ENCODE results near the gene HCST. TPM values are rescaled to one million over a fixed set of nuclear protein-coding genes. Genes with fewer than 3 reads are reported as not detected.

HCST gene
- total and polyA plus RNA-seq, 2 of the 13 experiments (the other 11 are each of a cell fraction or from before 2014, with no cell fraction given) = 0.24 to 1.2 TPM

GRCh38 chr19:35885225-35885738 is 17.0 kb upstream of the HCST start:
- FAIRE-seq (no peak), ATAC-seq (no peak), DNase-seq (ENCODE audit: low spot score) (no peak)
- ChIA-PET CTCF (ENCODE audit: low intra/inter-chr PET ratio, low total read pairs) (no interaction called here), POLR2A (no interaction called here)
- H3K4me1 ChIP-seq (ENCODE audit: insufficient read depth, low read length) = no peaks in the 10 kb centered on the region
- in situ Hi-C loops (cut with HindIII; ENCODE audit: extremely low pct_ligation_motif_present, low pct_unique_long_range_greater_than_20kb) (loop anchor here (10.0 kb wide), 1 partner anchor 50 kb away; the partner anchor contains the start of gene LRFN3), intact Hi-C loops (cut with micrococcal nuclease; ENCODE audit: unreplicated experiment) (no loop called here)
- TF ChIP-seq GPN1 (CRISPR knock-in tag; IDR thresholded peaks at IDR 0.05; ENCODE audit: borderline replicate concordance) (no peak), ZNF780A (CRISPR knock-in tag; IDR thresholded peaks at IDR 0.05) (no peak), HES4 (CRISPR knock-in tag; IDR thresholded peaks at IDR 0.05; ENCODE audit: borderline replicate concordance) (no peak), SSRP1 (CRISPR knock-in tag; IDR thresholded peaks at IDR 0.05) (no peak), MED1 (CRISPR knock-in tag; IDR thresholded peaks at IDR 0.05) (no peak), ZFX (CRISPR knock-in tag; IDR thresholded peaks at IDR 0.05; ENCODE audit: low read depth) (no peak), ZNF530 (CRISPR knock-in tag; IDR thresholded peaks at IDR 0.05; ENCODE audit: low read depth) (no peak)
- TF ChIP-seq, protein P1, sequence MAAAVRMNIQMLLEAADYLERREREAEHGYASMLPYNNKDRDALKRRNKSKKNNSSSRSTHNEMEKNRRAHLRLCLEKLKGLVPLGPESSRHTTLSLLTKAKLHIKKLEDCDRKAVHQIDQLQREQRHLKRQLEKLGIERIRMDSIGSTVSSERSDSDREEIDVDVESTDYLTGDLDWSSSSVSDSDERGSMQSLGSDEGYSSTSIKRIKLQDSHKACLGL (CRISPR knock-in tag; IDR thresholded peaks at IDR 0.05) = no peak
- H3K27me3 ChIP-seq (ENCODE audit: control insufficient read depth in 1 of 2, insufficient read depth in 2 of 2, low read length in 2 of 2) = no peaks in the 10 kb centered on the region
- WGBS (ENCODE audit: low lambda C conversion rate) = 85% methylated on average over 6 of the region's 6 CpGs
- H4K20me1 ChIP-seq (ENCODE audit: insufficient read depth, low read length) = no peaks in the 10 kb centered on the region
- peaks cover 4 to 14% of the 10 kb centered on the region in 2 experiments; a peak in 3 of 5 replicates for H3K36me3 ChIP-seq (replicated peaks in 1 of 2; ENCODE audit: control insufficient read depth in 1 of 2, insufficient read depth in 2 of 2, low read length in 2 of 2)
- no peak overlapping the region for H3K4me2 ChIP-seq (ENCODE audit: low read depth, low read length)
- H3K9ac ChIP-seq (ENCODE audit: insufficient read depth, low read depth, low read length) = no peak overlapping the region
- no peak overlapping the region for H2AFZ ChIP-seq (ENCODE audit: low read length)
- no peaks in the 10 kb centered on the region for H3K9me3 ChIP-seq (ENCODE audit: low read length)
- H3K4me3 ChIP-seq (replicated peaks in 1 of 3; ENCODE audit: insufficient read depth in 1 of 3, low read depth in 2 of 3, low read length in 3 of 3) = no peak overlapping the region
- H3K27ac ChIP-seq (ENCODE audit: extremely low read length, insufficient read depth, low read length) = no peak overlapping the region
- no peaks in the 10 kb centered on the region for H3K79me2 ChIP-seq (ENCODE audit: insufficient read depth, low read length)
- BruUV-seq (replicated peaks) = no TSS peak

DNA sequence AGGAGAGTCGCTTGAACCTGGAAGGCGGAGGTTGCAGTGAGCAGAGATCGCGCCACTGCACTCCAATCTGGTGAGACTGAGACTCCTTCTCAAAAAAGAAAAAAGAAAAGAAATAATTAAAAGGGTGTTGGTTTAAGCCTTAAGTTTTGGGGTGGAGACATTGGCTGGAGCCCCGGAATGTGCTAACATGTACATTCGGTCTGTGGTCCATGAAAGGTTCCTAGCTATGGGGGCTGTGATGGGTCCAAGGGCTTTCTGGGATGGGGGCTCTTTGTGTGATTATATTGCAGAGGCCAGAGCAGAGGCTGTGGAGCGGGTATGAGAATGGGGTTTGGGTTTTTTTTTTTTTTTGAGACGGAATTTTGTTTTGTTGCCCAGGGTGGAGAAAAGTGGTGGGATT is 16.4 kb upstream of the HCST start:
- 88% methylated on average over 7 of the region's 8 CpGs for WGBS (ENCODE audit: low lambda C conversion rate)
- no peak overlapping the region for H3K9ac ChIP-seq (ENCODE audit: insufficient read depth, low read depth, low read length)
- H3K36me3 ChIP-seq (replicated peaks in 1 of 2; ENCODE audit: control insufficient read depth in 1 of 2, insufficient read depth in 2 of 2, low read length in 2 of 2) = peaks cover 4 to 14% of the 10 kb centered on the region in 2 experiments; a peak in 3 of 5 replicates
- ATAC-seq (no peak), FAIRE-seq (no peak), DNase-seq (ENCODE audit: low spot score) (no peak)
- CTCF ChIA-PET (ENCODE audit: low intra/inter-chr PET ratio, low total read pairs) = no interaction called here
- in situ Hi-C loops (cut with HindIII; ENCODE audit: extremely low pct_ligation_motif_present, low pct_unique_long_range_greater_than_20kb) (loop anchor here (10.0 kb wide), 1 partner anchor 49 kb away; the partner anchor contains the start of gene LRFN3), intact Hi-C loops (cut with micrococcal nuclease; ENCODE audit: unreplicated experiment) (no loop called here)
- H3K27ac ChIP-seq (ENCODE audit: extremely low read length, insufficient read depth, low read length) = no peak overlapping the region
- no peaks in the 10 kb centered on the region for H3K9me3 ChIP-seq (ENCODE audit: low read length)
- BruUV-seq (replicated peaks) = no TSS peak
- no peaks in the 10 kb centered on the region for H4K20me1 ChIP-seq (ENCODE audit: insufficient read depth, low read length)
- POLR2A ChIA-PET = no interaction called here
- H3K27me3 ChIP-seq (ENCODE audit: control insufficient read depth in 1 of 2, insufficient read depth in 2 of 2, low read length in 2 of 2) = no peaks in the 10 kb centered on the region
- no peaks in the 10 kb centered on the region for H3K79me2 ChIP-seq (ENCODE audit: insufficient read depth, low read length)
- no peak overlapping the region for H3K4me3 ChIP-seq (replicated peaks in 1 of 3; ENCODE audit: insufficient read depth in 1 of 3, low read depth in 2 of 3, low read length in 3 of 3)
- H3K4me2 ChIP-seq (ENCODE audit: low read depth, low read length) = no peak overlapping the region
- no peaks in the 10 kb centered on the region for H3K4me1 ChIP-seq (ENCODE audit: insufficient read depth, low read length)
- H2AFZ ChIP-seq (ENCODE audit: low read length) = no peak overlapping the region
- TF ChIP-seq WIZ (CRISPR knock-in tag; IDR thresholded peaks at IDR 0.05) (no peak), KLF13 (CRISPR knock-in tag; IDR thresholded peaks at IDR 0.05) (no peak), ZNF33A (CRISPR knock-in tag; IDR thresholded peaks at IDR 0.05; ENCODE audit: borderline replicate concordance) (no peak), SP2 (CRISPR knock-in tag; IDR thresholded peaks at IDR 0.05) (no peak), SP5 (CRISPR knock-in tag; IDR thresholded peaks at IDR 0.05; ENCODE audit: borderline replicate concordance, low read depth) (no peak), RCOR2 (CRISPR knock-in tag; IDR thresholded peaks at IDR 0.05) (no peak), GATA4 (IDR thresholded peaks at IDR 0.05; ENCODE audit: borderline replicate concordance, low read depth) (no peak), ZMAT5 (CRISPR knock-in tag; IDR thresholded peaks at IDR 0.05; ENCODE audit: borderline replicate concordance, low read depth) (no peak), ZNF577 (CRISPR knock-in tag; IDR thresholded peaks at IDR 0.05; ENCODE audit: borderline replicate concordance, low read depth) (no peak), NR2F2 (IDR thresholded peaks at IDR 0.05; ENCODE audit: borderline replicate concordance, low read depth) (no peak), CBFB (CRISPR knock-in tag; IDR thresholded peaks at IDR 0.05) (no peak)
- TF ChIP-seq, protein P2, sequence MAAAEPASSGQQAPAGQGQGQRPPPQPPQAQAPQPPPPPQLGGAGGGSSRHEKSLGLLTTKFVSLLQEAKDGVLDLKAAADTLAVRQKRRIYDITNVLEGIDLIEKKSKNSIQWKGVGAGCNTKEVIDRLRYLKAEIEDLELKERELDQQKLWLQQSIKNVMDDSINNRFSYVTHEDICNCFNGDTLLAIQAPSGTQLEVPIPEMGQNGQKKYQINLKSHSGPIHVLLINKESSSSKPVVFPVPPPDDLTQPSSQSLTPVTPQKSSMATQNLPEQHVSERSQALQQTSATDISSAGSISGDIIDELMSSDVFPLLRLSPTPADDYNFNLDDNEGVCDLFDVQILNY (CRISPR knock-in tag; conservative IDR thresholded peaks at IDR 0.05) = no peak
